Right ventricle myocardium superior (tissue), 1 donor: ENCODE results near the gene EFS. TPM values are rescaled to one million over a fixed set of nuclear protein-coding genes. Genes with fewer than 3 reads are reported as not detected.

Experiments
- ATAC-seq: fragments of 200-7000 bp; cut with Tn5 transposase; one replicate; pipeline ENCODE4 v1.9.1; 2020; ENCODE audit warnings: mild to moderate bottlenecking; ENCODE audit not compliant: poor library complexity
- DNase-seq: peaks from one replicate; pipeline ENCODE4 v3.0.0-alpha.2; 2020
- intact Hi-C: fragments of 100-400 bp; cut with DNase I; formaldehyde crosslinking; loops from one replicate; pipeline ENCODE4 v1.11.2; 2022
- long read RNA-seq: library from polyadenylated mRNA; unstranded; transcript quantifications from one replicate; pipeline ENCODE4 v2.0.0, GENCODE V29; 2021
- total RNA-seq: library from RNA; stranded (reverse); fragmentation: NEBNext Ultra II Directional; extraction: Animal tissue kit (Norgen Biotek cat#: 25700); gene quantifications from one replicate; pipeline ENCODE4 v1.2.1, GENCODE V29; 2021
- donor health status: DM: no; HTN: yes; CAD: no; lungs with severe emphysema.

EFS gene
- total RNA-seq, result 3.2 TPM
- long read RNA-seq, partial matches to known transcripts, result 1 of 6 reads
- long read RNA-seq, other reads (novel, unspliced or antisense), result 3 of 6 reads

DNA sequence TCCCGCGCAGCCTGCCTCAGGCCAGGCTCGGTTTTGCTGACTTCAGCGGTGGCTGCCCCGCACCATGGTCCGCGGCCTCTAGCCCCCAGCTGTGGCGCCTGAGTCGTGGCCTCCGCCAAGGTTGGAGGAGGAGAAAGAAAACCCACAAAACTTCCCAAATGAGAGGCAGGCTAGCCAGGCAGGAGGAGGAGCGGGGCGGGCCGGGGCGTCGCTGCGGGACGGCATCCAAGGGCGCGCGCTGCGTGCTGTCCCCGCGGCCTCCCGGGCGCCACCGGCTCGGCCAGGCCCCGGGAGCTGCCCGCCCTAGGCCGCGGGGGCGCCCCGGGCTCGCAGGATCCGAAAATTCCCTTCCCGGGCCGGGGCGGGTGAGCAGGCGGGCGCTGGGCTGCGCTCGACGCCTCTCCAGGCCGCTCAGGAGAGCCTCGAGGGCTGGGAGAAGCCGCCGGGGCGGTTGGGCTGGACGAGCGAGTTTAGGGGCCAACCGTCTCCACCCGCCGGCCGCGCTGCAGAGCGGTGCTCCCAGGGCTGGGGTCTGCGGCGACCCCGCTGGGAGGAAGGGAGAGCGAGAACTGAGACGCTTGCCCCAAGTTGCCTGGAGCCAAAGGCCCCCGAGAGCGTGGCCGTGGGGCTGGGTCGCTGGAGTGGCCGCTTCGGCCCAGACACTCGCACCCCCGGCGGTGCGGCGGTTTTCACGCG, at the start of gene EFS:
EFS (minus strand) TSS at position 137 of the 696 bp plus-strand sequence. CDS start 147 bp downstream, outside the sequence.
- intact Hi-C loops, result no loop called here
- ATAC-seq, result peak; percentile 71
- DNase-seq, result peak; percentile 71

DNA sequence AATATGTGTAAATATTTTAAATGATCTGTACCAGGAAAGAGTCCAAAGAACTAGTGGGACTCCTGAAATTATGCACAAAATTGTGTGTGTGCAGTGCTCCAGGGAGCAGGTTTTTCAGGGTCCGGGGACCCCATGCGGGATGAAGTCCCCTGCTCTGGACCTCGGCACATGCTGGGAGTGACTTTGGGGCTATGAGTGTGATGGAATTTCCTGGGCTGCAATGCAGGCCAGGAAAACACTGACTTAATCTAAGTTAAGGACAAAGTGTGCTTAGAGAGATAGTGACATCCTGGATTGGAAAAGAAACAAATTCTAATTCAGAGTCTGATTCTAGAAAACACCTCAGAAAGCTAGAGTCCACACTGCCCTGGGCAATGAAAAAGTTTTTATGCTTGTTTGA, 49.3 kb upstream of the EFS start:
- ATAC-seq (no peak), DNase-seq (no peak)
- intact Hi-C loops, result no loop called here

DNA sequence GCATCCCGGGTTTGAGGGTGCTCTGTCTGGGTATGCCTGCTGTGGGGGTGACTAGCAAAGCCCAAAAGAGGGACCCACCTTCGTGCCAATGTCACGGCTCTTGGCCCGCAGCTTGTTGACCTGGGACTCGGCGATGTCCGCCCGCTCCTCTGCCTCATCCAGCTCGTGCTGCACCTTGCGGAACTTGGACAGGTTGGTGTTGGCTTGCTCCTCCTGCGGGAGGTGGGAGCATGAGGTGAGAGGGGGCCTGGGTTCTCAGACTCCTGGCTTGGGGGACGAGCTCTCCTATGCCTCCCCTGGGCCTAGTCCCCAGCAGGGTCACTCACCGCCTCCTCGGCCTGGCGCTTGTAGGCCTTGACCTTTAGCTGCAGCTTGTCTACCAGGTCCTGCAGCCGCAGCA, 48.7 kb upstream of the EFS start:
- intact Hi-C loops, result no loop called here
- ATAC-seq (no peak), DNase-seq (peak; percentile 41)

- intact Hi-C loops, result no loop called here
- ATAC-seq (peak; percentile 0), DNase-seq (peak; percentile 48)
Observed at GRCh38 chr14:23411563-23412525, 46.9 kb upstream of the EFS start.

DNA sequence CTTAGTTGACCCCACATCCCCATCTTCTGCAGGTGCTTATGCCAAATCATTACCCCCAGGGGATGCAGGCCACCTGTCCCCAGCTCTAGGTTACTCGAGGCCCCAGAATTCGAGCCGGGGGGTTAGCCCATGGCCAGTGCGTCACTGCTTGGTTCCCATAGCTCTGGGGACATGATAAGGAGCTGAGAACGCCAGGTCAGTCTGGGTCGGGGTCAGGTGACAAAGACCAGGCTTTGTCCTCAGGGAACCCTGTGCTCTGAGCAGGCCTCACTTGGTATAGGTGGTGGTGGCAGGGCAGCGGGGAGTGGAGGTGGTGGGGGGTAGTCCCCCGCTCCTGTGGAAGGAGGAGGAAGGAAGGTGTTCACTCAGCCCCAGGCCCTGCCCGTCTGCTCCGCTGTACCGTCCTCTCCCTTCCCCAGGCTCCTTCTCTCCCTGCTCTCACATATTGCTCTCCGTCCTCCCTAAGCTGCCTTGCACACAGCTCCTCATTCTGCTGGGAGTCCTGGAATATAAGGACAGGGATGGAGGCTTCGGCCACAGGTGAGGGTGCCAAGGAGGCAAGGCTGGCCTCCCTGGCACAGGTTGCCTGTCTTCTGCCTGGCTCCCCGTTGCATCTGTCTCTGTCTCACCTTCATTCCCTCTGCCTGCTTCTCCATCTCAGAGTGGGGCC, 45.1 kb upstream of the EFS start:
- ATAC-seq (peak; percentile 38), DNase-seq (peak; percentile 82)
- intact Hi-C loops, result no loop called here

DNA sequence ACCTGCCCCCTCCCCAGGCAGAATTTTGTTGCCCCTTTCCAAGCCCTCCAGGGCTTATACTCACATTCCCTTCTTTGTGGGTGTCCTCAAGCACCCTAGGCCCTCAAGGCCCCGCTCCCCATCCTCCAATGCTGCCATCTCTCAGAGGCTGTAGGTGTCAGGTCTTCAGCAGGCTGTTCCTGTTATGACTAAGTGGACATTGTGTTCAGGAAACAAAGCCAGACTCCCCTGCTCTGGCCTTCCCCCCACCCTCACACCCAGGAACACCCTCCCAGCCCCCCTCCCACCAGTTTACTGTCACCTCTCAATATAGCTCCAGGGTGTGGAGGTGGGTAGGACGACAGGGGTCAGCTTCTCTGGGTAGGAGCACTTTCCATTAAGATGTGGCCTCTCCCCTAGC, 44.5 kb upstream of the EFS start:
- intact Hi-C loops, result no loop called here
- ATAC-seq (peak; percentile 19), DNase-seq (peak; percentile 55)

DNA sequence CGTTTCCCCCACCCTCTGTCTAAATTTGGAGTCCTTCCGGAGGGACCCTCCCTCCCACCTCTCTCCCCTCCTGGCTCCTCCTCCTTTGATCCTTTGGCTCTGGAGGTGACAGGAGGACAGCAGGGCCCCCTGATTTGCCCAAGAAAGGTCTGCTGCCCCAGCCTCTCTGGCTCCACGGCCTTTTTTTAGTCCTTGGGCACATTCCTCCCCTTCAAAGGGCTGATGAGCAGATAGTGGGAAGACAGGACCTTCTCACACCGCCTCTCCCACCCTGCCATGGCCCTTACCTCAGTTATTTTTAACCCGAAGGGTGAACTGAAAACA, 43.3 kb upstream of the EFS start:
- DNase-seq (peak; percentile 44), ATAC-seq (peak; percentile 5)
- intact Hi-C loops, result no loop called here

DNA sequence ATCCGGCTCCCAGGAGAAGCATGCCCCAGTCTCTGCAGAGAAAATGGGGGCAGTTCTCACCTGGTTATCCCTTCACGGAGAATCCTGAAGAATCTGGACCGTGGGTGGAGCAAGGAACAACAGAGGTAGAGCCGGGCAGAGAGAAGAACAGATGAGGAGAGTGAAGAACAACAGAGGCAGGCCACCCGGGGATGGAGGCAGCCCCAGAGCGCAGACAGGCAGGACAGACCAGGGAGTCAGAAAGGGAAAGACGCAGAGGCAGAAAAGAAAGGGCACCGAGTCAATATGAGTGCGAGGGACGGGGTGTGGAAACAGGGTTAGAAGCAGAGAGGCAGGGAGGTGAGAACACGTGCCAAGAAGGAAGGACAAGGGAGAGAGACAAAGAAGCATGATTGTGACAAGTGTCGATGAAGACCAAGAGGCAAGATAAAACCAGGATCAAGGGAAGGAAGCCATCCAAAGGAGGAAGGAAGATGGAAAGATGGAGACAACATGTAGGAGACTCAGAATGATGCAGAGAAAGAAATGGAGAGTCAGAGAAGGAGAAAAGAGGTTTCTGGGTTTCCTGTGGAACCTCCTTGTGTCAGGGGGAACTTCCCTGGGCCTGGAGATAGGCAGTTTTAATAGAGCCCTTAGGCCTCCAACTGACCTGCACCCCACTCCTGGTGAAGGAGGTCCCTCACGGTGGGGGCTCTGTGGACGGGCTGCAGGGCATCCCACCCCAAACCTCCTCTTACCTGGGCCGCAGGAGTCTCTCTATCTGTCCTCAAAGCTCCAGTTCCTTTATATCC, 42.7 kb upstream of the EFS start, which contains the start of gene MYH6:
MYH6 (minus strand) TSS at position 758 of the 791 bp plus-strand sequence. CDS start 1,050 bp downstream, outside the sequence.
- no peak for DNase-seq
- intact Hi-C loops, result no loop called here
- no peak for ATAC-seq

- no peak for ATAC-seq
- DNase-seq, result peak; percentile 42
- intact Hi-C loops, result no loop called here
Observed at GRCh38 chr14:23406725-23407355, 41.9 kb upstream of the EFS start.

GRCh38 chr14:23406244-23406643, 41.3 kb upstream of the EFS start:
- intact Hi-C loops, result no loop called here
- DNase-seq (peak; percentile 14), ATAC-seq (no peak)

DNA sequence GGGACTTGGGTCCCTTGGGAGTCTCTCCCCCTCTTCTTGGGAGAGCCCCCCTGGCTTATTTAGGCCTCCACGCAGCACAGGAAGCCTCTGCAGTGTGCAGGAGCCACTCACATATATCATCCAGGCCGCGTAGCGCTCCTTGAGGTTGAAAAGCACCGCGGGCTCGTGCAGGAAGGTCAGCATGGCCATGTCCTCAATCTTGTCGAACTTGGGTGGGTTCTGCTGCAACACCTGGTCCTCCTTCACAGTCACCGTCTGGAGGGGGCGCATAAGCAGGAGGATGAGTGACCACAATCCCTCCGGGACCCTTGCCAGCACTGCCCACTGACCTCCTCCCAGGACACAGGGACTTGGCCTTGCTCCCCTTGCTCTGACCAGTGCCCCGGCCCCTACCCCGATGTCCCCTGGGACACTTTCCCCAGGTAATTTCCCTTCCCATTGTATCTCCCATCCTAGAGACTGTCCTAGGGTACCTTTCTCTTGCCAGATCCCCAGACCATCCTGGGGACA, 40.6 kb upstream of the EFS start:
- ATAC-seq (no peak), DNase-seq (peak; percentile 27)
- intact Hi-C loops, result no loop called here

DNA sequence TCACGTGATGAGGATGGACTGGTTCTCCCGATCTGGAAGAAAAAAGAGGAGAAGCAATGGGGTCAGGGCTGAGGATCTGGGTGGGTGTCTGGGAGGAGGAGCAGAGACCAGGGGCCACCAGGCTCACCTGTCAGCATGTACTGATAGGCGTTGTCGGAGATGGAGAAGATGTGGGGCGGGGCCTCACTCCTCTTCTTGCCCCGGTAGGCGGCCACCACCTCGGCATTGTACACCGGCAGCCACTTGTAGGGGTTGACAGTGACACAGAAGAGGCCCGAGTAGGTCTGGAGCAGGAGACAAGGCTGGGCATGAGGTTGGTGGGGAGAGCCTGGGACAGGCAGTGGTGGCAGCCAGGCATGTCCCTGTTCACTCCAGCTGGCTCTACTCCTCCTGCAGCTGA, 40.1 kb upstream of the EFS start:
- no peak for ATAC-seq
- intact Hi-C loops, result no loop called here

DNA sequence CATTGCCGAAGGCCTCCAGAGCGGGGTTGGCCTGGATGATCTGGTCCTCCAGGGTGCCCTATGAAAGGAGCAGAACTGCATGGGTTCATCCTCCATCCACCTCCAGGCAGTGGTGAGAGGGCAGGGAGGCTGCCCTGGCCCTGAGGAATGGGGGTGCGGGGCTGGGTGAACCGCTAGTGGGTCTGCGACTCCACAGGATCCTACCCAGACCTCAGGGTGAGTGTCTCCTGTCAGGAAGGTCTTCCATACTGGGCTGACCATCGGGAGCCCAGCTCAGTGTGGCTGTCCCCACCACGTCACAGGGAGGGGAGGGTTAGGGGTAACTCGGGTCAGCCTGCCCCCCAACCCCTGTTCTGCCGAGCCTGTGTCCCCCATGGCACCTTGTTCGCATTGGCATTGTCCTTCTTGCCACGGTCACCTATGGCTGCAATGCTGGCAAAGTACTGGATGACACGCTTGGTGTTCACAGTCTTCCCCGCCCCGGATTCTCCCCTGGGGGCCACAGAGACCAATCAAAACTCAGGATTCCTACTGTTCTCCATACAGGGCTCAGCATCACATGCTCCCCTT, 39.4 kb upstream of the EFS start:
- peak; percentile 38 for DNase-seq
- intact Hi-C loops, result no loop called here
- ATAC-seq, result no peak

More for the DNA sequence above, 40.1 kb upstream of the EFS start:
- peak; percentile 43 for DNase-seq

DNA sequence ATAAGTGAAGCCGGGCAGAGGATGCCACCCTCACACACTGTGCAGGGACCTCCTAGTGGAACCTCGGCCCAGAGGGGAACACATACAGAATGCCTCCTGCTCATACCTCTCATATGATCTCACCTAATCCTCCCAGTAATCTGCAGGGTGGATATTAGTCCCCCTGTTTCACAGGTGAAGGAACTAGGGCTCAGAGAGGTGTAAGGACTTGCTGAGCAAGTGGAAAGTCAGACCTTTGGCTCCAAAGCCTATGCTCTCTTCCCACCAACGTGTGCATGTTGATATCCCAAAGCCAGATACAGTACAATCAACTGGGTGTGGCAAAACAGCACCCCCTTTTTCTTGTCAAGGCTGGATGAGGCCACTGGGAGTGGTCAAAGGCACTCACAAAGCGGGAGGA, 38.9 kb upstream of the EFS start:
- ATAC-seq (no peak), DNase-seq (no peak)
- intact Hi-C loops, result no loop called here

DNA sequence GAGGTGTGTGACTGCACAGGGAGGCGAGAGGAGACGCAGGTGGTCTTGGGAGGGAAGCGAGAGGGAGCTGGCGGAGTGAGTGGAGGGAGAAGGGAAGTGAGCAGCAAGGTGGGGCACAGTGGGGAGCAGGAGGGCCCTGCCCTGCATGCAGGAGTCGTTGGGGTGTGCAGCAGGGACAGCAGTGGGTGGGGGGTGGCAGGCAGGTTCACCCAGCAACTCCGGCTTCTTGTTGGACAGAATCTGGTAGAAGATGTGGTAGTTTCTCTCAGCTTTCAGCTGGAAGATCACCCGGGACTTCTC, 38.1 kb upstream of the EFS start:
- intact Hi-C loops, result no loop called here
- ATAC-seq (no peak), DNase-seq (peak; percentile 30)

- DNase-seq (peak; percentile 48), ATAC-seq (no peak)
- intact Hi-C loops, result no loop called here
Observed at GRCh38 chr14:23402296-23403138, 37.5 kb upstream of the EFS start.

GRCh38 chr14:23401291-23401690, 36.3 kb upstream of the EFS start:
- peak; percentile 0 for ATAC-seq
- intact Hi-C loops, result no loop called here
- DNase-seq, result peak; percentile 37
